GM12878 (cell line): ENCODE measurements around the gene ZC3H10. TPM values are rescaled to one million over a fixed set of nuclear protein-coding genes. Genes with fewer than 3 reads are reported as not detected.
A peak's percentile ranks its signal among the peaks of the same experiment; 100 is the strongest.

ENCODE experiments used
- ASH2L ChIP-seq: fragments of 300-600, 200-600 bp; sonication (generic); IDR thresholded peaks from 2 replicates; pipeline ENCODE4 v1.6.1; 2017; ENCODE audit warnings: low read depth, mild to moderate bottlenecking, borderline replicate concordance
- BCLAF1 ChIP-seq: fragments of 450-650 bp; IDR thresholded peaks from 2 replicates; pipeline ENCODE4 v1.6.1; 2017; ENCODE audit warnings: antibody characterized with exemption, mild to moderate bottlenecking, moderate library complexity
- BHLHE40 ChIP-seq, 2 experiments: fragments of 450-650 bp in 1 of 2; IDR thresholded peaks; 2 replicates each; pipeline ENCODE4 v1.6.1; 2011 to 2017; ENCODE audit warnings: low read depth in 2 of 2, borderline replicate concordance in 1 of 2, improper control_type of control experiment in 1 of 2, low read length in 1 of 2, mild to moderate bottlenecking in 1 of 2
- BMI1 ChIP-seq: fragments of 450-650 bp; IDR thresholded peaks from 2 replicates; pipeline ENCODE4 v1.6.1; 2016; ENCODE audit warnings: mild to moderate bottlenecking, moderate library complexity, borderline replicate concordance
- CBFB ChIP-seq: IDR thresholded peaks from 2 replicates; pipeline ENCODE4 v1.6.1; 2016; ENCODE audit warnings: antibody characterized with exemption, low read depth
- CREB1 ChIP-seq: IDR thresholded peaks from 2 replicates; pipeline ENCODE4 v1.6.1; 2012; ENCODE audit warnings: low read depth, mild to moderate bottlenecking, inconsistent platforms
- CUX1 ChIP-seq: IDR thresholded peaks from 2 replicates; pipeline ENCODE4 v1.6.1; 2012; ENCODE audit warnings: improper control_type of control experiment, low read depth, low read length; ENCODE audit not compliant: insufficient replicate concordance
- HDAC2 ChIP-seq: fragments of 200-600 bp; sonication (generic); IDR thresholded peaks from 2 replicates; pipeline ENCODE4 v1.6.1; 2017
- HDGF ChIP-seq: fragments of 450-650 bp; IDR thresholded peaks from 2 replicates; pipeline ENCODE4 v1.6.1; 2016; ENCODE audit warnings: antibody characterized with exemption
- IKZF2 ChIP-seq, 2 experiments: fragments of 450-650 bp; IDR thresholded peaks; 2 replicates each; pipeline ENCODE4 v1.6.1; 2017; ENCODE audit warnings: mild to moderate bottlenecking in 2 of 2, moderate library complexity in 2 of 2
- MXI1 ChIP-seq: fragments of 150-350 bp; IDR thresholded peaks from 2 replicates; pipeline ENCODE4 v1.6.1; 2011; ENCODE audit warnings: low read depth, mild to moderate bottlenecking, inconsistent platforms, low read length, improper control_type of control experiment
- PBX3 ChIP-seq: IDR thresholded peaks from 2 replicates; pipeline ENCODE4 v1.6.1; 2011; ENCODE audit warnings: mild to moderate bottlenecking, low read depth, low read length, moderate library complexity; ENCODE audit not compliant: insufficient replicate concordance
- POLR2A ChIP-seq: IDR thresholded peaks from 2 replicates; pipeline ENCODE4 v1.6.1; 2011; ENCODE audit warnings: low read depth, mild to moderate bottlenecking, low read length
- RUNX3 ChIP-seq: IDR thresholded peaks from 2 replicates; pipeline ENCODE4 v1.6.1; 2012; ENCODE audit warnings: low read length, inconsistent platforms
- ZNF592 ChIP-seq: fragments of 450-650 bp; IDR thresholded peaks from 2 replicates; pipeline ENCODE4 v1.6.1; 2017; ENCODE audit warnings: mild to moderate bottlenecking, moderate library complexity
- polyA plus RNA-seq, 11 experiments: library from polyadenylated mRNA; depleted of rRNA in 4 of 11; unstranded in 6 of 11; stranded (reverse) in 5 of 11; fragments of >200 nt; fragmentation: Nextera tagmentation in 4 of 11; fragmentation: Illumina TruSeq in 1 of 11; extraction: Ambion mirVana in 4 of 11; extraction: Trizol in 1 of 11; gene quantifications; 1 replicate in 1 of 11; 2 replicates in 10 of 11; pipeline versions ENCODE4 v1.2.1 to v1.2.3, GENCODE V29; 2011 to 2016; ENCODE audit warnings: inconsistent platforms in 2 of 11, missing spikeins in 2 of 11, low read depth in 1 of 11
- total RNA-seq, 4 experiments: library from RNA; depleted of rRNA in 3 of 4; stranded (reverse); fragments of >200 nt in 3 of 4; fragmentation: Illumina TruSeq in 1 of 4; extraction: Trizol in 1 of 4; gene quantifications; 2 replicates each; pipeline versions ENCODE4 v1.2.1 to v1.2.3, GENCODE V29; 2013 to 2021

The ZC3H10 gene
- total and polyA plus RNA-seq, 10 of the 15 experiments (the other 5 are each of a cell fraction or from before 2014, with no cell fraction given), result 0.56 to 6.4 (median 3.7) TPM

- TF ChIP-seq CUX1 (no peak), BMI1 (no peak), PBX3 (no peak), HDGF (0 out of 2 replicates have a peak, but pooled peaks have one; percentile 17), BHLHE40 (IDR thresholded peaks at IDR 0.05; ENCODE audit: borderline replicate concordance in 1 of 2, low read depth in 2 of 2, low read length in 1 of 2) (no peak), CREB1 (0 out of 2 replicates have a peak, but pooled peaks have one; percentile 17), BCLAF1 (no peak), MXI1 (peak; percentile 38; the same call in 1 of the 2 replicates), POLR2A (peak; percentile 46; the same call in 1 of the 2 replicates), CBFB (no peak), IKZF2 (IDR thresholded peaks at IDR 0.05) (no peak), ASH2L (no peak), RUNX3 (no peak), HDAC2 (no peak), ZNF592 (no peak)
Measured at GRCh38 chr12:56151672-56152131, 33.6 kb downstream of the ZC3H10 start (continued).
